Heart left ventricle (tissue), 13 donors: ENCODE measurements around the gene TENM3.

Experiments
- POLR2A ChIP-seq, 2 donors: fragments of 450-650 bp; IDR thresholded peaks; one replicate each; pipeline ENCODE4 v1.6.1; 2017; ENCODE audit warnings: antibody characterized with exemption in 2 of 2, mild to moderate bottlenecking in 2 of 2, moderate library complexity in 2 of 2
- TF ChIP-seq, protein P1 (sequence below), 12 donors: fragments of 200-600 bp; sonication (generic) in 4 of 12; IDR thresholded peaks; one replicate each; pipeline versions ENCODE4 v1.5.0 to v1.8.0; 2018 to 2022; ENCODE audit warnings: antibody characterized with exemption in 12 of 12, mild to moderate bottlenecking in 5 of 12
- donor health status: ischemic (EF 13 %, LVEDD 7.1; RV severe dilation, severe dysfunction).
- donor health status: DM: no; HTN: yes; CAD: no.
- donor health status: DM: no; HTN: no; CAD: no.
- donor health status: ischemic (EF 25% LVEDD 6.9; RV normal size, moderate dysfunction).
- donor health status: ischemic (EF 25% LVEDD 5.7; RV mildly dilated, moderate dysfunction).
- donor health status: ischemic (EF 35%, LVEDD 5.7; RV mildly dilated, moderate dysfunction).
- donor health status: nonischemic (EF 11% LVEDD 7.7; RV severe dilation, severe dysfunction).
- donor health status: DM: yes; HTN: yes; CAD: no.
- donor health status: PGD.
- donor health status: ischemic (EF 29% LVEDD 5.4; RV normal size, mild dysfunction).
- donor health status: nonischemic (EF 23%, LVEDD 6.1; RV moderate dilation, normal function).

DNA sequence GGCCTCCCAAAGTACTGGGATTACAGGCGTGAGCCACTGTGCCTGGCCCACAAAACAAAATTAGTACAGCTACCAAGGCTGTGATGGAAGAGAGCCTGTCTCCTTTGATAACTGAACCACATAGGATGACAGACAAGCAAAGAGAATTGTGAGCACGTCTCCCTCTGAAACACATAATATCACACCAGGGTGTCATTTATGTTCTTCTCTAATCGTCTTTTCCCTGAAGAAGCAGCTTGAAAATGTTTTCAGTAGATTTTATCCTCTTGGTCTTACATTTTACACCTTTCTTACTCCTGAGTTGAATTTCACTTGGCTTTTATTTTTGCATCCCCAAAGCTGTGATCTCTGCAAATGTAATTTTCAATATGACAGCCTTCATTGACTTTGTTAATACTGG lies 67.8 kb downstream of the TENM3 start:
- TF ChIP-seq, protein P1, sequence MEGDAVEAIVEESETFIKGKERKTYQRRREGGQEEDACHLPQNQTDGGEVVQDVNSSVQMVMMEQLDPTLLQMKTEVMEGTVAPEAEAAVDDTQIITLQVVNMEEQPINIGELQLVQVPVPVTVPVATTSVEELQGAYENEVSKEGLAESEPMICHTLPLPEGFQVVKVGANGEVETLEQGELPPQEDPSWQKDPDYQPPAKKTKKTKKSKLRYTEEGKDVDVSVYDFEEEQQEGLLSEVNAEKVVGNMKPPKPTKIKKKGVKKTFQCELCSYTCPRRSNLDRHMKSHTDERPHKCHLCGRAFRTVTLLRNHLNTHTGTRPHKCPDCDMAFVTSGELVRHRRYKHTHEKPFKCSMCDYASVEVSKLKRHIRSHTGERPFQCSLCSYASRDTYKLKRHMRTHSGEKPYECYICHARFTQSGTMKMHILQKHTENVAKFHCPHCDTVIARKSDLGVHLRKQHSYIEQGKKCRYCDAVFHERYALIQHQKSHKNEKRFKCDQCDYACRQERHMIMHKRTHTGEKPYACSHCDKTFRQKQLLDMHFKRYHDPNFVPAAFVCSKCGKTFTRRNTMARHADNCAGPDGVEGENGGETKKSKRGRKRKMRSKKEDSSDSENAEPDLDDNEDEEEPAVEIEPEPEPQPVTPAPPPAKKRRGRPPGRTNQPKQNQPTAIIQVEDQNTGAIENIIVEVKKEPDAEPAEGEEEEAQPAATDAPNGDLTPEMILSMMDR (IDR thresholded peaks at IDR 0.05): no peak
- no peak for TF ChIP-seq POLR2A (IDR thresholded peaks at IDR 0.05)
